Measurements from ENCODE around the gene SLC19A1. TPM values are rescaled to one million over a fixed set of nuclear protein-coding genes. Genes with fewer than 3 reads are reported as not detected.

The SLC19A1 gene
- polyA plus RNA-seq, 1 of the 3 experiments (the other 2 are of a cell fraction) = 15.0 TPM

DNA sequence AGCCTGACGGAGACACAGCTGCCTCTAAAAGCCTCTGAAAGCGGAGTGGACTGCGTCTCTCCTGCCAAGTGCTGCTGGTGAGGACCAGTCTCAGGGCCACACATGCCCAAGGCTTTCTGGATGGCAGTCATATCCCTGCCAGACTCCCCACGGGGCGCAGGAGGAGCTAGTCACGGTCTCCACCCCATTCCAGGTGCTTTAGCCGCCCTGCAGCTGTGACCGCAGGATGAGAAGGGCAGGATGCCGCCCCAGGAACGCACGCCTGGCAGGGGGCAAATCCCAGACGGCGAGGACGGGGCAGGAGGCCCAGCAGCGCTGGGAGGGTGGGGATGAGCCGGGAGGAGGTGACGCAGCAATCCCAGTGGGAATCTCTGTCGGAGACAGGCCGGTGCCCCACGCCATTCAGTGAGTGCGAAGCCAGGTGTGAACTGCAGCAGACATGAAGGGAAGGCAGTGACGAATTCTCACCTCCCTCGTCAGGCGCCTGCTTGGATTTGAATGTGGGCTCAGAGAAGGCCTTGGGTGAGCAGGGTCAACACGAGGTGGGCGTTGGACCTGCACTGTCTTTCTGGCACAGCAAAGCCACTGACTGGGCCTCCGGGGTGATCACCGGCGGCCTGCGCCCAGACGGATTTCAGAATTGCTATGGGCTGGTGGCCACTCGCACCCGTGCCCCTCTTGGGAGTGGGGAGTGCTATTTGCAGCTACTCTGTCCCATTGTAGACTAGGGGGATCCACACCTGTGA is 38.5 kb upstream of the SLC19A1 start:
- H3K9ac ChIP-seq = no peak overlapping the region
- no peak overlapping the region for H2AFZ ChIP-seq (ENCODE audit: low read depth)
- peaks cover 0 to 29% of the 10 kb centered on the region in 2 experiments; a peak in 1 of 4 replicates for H3K4me1 ChIP-seq (ENCODE audit: control insufficient read depth in 1 of 2, insufficient read depth in 2 of 2, low read depth in 1 of 2, low read length in 1 of 2)
- H3F3A ChIP-seq (replicated peaks; ENCODE audit: insufficient read depth) = no peaks in the 10 kb centered on the region
- H3K27ac ChIP-seq (ENCODE audit: low read depth in 2 of 2, low read length in 1 of 2) = no peak overlapping the region
- no peaks in the 10 kb centered on the region for H3K36me3 ChIP-seq (replicated peaks in 1 of 2; ENCODE audit: control insufficient read depth in 1 of 2, insufficient read depth in 2 of 2, low read length in 1 of 2)
- CTCF ChIA-PET = interaction anchor here (1.2 kb wide), 1 partner anchor 25 kb away, joined by 4 read pairs; no protein-coding TSS in a partner anchor
- no peaks in the 10 kb centered on the region for H4K20me1 ChIP-seq (ENCODE audit: insufficient read depth)
- H3K4me3 ChIP-seq (ENCODE audit: low read depth in 2 of 2, low read length in 1 of 2) = no peak overlapping the region
- no peaks in the 10 kb centered on the region for H3K27me3 ChIP-seq (ENCODE audit: insufficient read depth)
- DNase-seq = peak; percentile 27
- POLR2A ChIA-PET = no interaction called here
- H3K79me2 ChIP-seq (ENCODE audit: insufficient read depth) = no peaks in the 10 kb centered on the region
- no peak overlapping the region for H3K4me2 ChIP-seq
- H3K9me3 ChIP-seq = no peaks in the 10 kb centered on the region
- H3K9me2 ChIP-seq = no peaks in the 10 kb centered on the region
- no peak for TF ChIP-seq RCOR1 (IDR thresholded peaks at IDR 0.05; ENCODE audit: low read length)
- no peak for TF ChIP-seq PBX3 (IDR thresholded peaks at IDR 0.05)
- no peak for TF ChIP-seq POLR2AphosphoS5 (IDR thresholded peaks at IDR 0.05; ENCODE audit: low read depth, low read length)
- no peak for TF ChIP-seq TCF12 (IDR thresholded peaks at IDR 0.05)
- TF ChIP-seq REST (IDR thresholded peaks at IDR 0.05; ENCODE audit: low read depth, low read length) = no peak
- TF ChIP-seq FOSL2 (IDR thresholded peaks at IDR 0.05; ENCODE audit: borderline replicate concordance, low read depth) = no peak
- TF ChIP-seq NRF1 (IDR thresholded peaks at IDR 0.05; ENCODE audit: low read depth, low read length) = no peak
- no peak for TF ChIP-seq GATA2 (CRISPR knock-in tag; IDR thresholded peaks at IDR 0.05)
- no peak for TF ChIP-seq RFX5 (IDR thresholded peaks at IDR 0.05; ENCODE audit: low read length)
- TF ChIP-seq, protein P1, sequence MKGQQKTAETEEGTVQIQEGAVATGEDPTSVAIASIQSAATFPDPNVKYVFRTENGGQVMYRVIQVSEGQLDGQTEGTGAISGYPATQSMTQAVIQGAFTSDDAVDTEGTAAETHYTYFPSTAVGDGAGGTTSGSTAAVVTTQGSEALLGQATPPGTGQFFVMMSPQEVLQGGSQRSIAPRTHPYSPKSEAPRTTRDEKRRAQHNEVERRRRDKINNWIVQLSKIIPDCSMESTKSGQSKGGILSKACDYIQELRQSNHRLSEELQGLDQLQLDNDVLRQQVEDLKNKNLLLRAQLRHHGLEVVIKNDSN (IDR thresholded peaks at IDR 0.05; ENCODE audit: borderline replicate concordance, low read depth) = no peak
- TF ChIP-seq, protein P2, sequence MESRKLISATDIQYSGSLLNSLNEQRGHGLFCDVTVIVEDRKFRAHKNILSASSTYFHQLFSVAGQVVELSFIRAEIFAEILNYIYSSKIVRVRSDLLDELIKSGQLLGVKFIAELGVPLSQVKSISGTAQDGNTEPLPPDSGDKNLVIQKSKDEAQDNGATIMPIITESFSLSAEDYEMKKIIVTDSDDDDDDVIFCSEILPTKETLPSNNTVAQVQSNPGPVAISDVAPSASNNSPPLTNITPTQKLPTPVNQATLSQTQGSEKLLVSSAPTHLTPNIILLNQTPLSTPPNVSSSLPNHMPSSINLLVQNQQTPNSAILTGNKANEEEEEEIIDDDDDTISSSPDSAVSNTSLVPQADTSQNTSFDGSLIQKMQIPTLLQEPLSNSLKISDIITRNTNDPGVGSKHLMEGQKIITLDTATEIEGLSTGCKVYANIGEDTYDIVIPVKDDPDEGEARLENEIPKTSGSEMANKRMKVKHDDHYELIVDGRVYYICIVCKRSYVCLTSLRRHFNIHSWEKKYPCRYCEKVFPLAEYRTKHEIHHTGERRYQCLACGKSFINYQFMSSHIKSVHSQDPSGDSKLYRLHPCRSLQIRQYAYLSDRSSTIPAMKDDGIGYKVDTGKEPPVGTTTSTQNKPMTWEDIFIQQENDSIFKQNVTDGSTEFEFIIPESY (IDR thresholded peaks at IDR 0.05; ENCODE audit: borderline replicate concordance, low read depth) = no peak
- TF ChIP-seq FOXJ3 (CRISPR knock-in tag; IDR thresholded peaks at IDR 0.05) = no peak
- no peak for TF ChIP-seq RXRA (IDR thresholded peaks at IDR 0.05; ENCODE audit: borderline replicate concordance, low read depth)
- WGBS (ENCODE audit: low lambda C conversion rate) = 50% methylated on average over 10 of the region's 33 CpGs

Data from SK-N-SH (cell line).